Natural killer cell treated with Interleukin-12 subunit alpha and Interleukin-12 subunit beta and Interleukin-15 and Interleukin-18, amount 100 ng/mL, for 72 hours (primary cell): ENCODE measurements around the gene PLA2G1B. TPM values are rescaled to one million over a fixed set of nuclear protein-coding genes. Genes with fewer than 3 reads are reported as not detected.
A peak's percentile ranks its signal among the peaks of the same experiment; 100 is the strongest.

Experiments used
- ATAC-seq, 2 donors: fragments of 150-1000 bp; cut with Tn5 transposase in 1 of 2; sonication (Bioruptor Pico), chemical (Tn5 transposase) in 1 of 2; 2 replicates each; pipeline ENCODE4 v1.10.0; 2021
- DNase-seq: peaks from one replicate; pipeline ENCODE4 v3.0.0; 2022; ENCODE audit warnings: low spot score
- H3K27ac Mint-ChIP-seq, 2 donors: 1 replicate in 1 of 2; 2 replicates in 1 of 2; pipeline ENCODE4 v1.8.0; 2022; ENCODE audit warnings: mixed read lengths in 2 of 2, mild to moderate bottlenecking in 1 of 2, moderate library complexity in 1 of 2
- H3K27me3 Mint-ChIP-seq, 2 donors: 1 replicate in 1 of 2; 2 replicates in 1 of 2; pipeline ENCODE4 v1.8.0; 2022; ENCODE audit warnings: mixed read lengths in 2 of 2
- H3K36me3 Mint-ChIP-seq: one replicate; pipeline ENCODE4 v1.8.0; 2022; ENCODE audit warnings: mixed read lengths
- H3K4me1 Mint-ChIP-seq, 2 donors: 1 replicate in 1 of 2; 2 replicates in 1 of 2; pipeline ENCODE4 v1.8.0; 2022; ENCODE audit warnings: low read depth in 2 of 2, mixed read lengths in 2 of 2, mild to moderate bottlenecking in 1 of 2
- H3K4me3 Mint-ChIP-seq: one replicate; pipeline ENCODE4 v1.8.0; 2022; ENCODE audit warnings: mixed read lengths
- H3K9me3 Mint-ChIP-seq: 2 replicates; pipeline ENCODE4 v1.8.0; 2022; ENCODE audit warnings: mixed read lengths
- total RNA-seq, 2 donors: library from RNA; stranded (reverse); gene quantifications; one replicate each; pipeline ENCODE4 v1.2.3, GENCODE V29; 2022

PLA2G1B gene
- total RNA-seq, 2 donors from 2014 or later = not detected

DNA sequence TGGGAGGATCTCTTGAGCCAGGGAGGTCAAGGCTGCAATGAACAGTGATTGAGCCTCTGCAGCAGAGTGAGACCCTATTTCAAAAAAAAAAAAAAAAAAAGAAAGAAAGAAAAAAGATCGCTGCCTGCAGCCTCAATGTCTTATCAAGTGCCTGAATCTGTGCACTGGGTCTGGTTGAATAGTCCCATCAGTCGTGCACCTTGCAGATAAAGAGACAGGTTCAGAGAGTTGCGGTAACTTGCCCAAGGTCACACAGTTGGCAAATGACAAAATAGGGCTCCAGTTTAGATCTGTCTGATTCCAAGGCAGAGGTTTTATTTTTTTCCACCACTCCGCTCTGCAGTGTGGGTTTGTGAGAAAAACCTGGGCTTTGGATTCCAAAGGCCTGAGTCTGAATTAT, 649 bp upstream of the PLA2G1B start:
- peak; percentile 3 for DNase-seq
- Mint-ChIP-seq H3K36me3 (no peaks in the 10 kb centered on the region), H3K9me3 (no peaks in the 10 kb centered on the region), H3K4me1 (peaks cover 9 to 11% of the 10 kb centered on the region in 2 donors), H3K27ac (no peak overlapping the region), H3K27me3 (no peaks in the 10 kb centered on the region), H3K4me3 (no peak overlapping the region)
- ATAC-seq = no peak

DNA sequence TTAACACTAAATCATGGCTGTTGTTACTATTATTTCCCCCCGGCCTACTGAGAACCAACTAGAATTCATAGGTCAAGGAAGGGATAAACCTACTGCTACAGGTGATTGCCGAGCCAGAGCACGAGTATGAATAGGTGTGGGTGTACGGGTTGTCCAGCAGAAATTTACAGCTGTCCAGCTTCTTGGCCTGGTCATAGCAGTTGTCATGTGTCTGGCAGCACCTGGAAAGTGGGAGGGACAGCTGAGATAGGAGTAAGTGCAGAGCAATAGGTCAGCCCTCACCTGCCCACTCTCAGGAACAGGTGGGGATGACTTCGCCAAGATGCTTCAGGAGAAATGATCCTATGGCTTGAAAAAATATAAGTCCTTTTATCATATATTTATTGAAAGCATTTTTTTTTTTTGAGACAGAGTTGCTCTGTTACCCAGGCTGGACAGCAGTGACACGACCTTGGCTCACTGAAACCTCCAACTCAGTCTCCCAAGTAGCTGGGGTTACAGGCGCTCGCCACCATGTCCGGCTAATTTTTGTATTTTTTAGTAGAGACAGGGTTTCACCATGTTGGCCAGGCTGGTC, 2.6 kb downstream of the PLA2G1B start:
- H3K27me3 Mint-ChIP-seq = no peaks in the 10 kb centered on the region
- H3K27ac Mint-ChIP-seq = no peak overlapping the region
- H3K9me3 Mint-ChIP-seq = no peaks in the 10 kb centered on the region
- ATAC-seq (no peak), DNase-seq (no peak)
- no peaks in the 10 kb centered on the region for H3K36me3 Mint-ChIP-seq
- peaks cover 9 to 11% of the 10 kb centered on the region in 2 donors for H3K4me1 Mint-ChIP-seq
- H3K4me3 Mint-ChIP-seq = no peak overlapping the region

DNA sequence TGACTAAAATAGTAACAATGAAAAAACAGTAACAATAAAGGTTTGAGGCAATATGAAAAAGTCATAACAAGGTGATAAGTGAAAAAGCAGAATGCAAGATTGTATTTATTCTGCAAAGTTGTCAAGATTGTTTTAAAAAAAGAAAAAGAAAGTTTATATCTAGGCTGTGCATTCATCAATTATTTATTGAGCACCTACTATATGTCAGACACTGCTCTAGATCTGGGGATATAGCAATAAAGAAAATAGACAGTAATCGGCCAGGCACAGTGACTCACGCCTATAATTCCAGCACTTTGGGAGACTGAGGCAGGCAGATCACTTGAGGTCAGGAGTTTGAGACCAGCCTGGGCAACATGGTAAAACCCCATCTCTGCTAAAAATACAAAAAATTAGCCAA, 3.8 kb downstream of the PLA2G1B start:
- Mint-ChIP-seq H3K4me3 (no peak overlapping the region), H3K4me1 (peaks cover 9 to 11% of the 10 kb centered on the region in 2 donors), H3K9me3 (no peaks in the 10 kb centered on the region), H3K27me3 (no peaks in the 10 kb centered on the region), H3K27ac (no peak overlapping the region), H3K36me3 (no peaks in the 10 kb centered on the region)
- DNase-seq (no peak), ATAC-seq (no peak)

DNA sequence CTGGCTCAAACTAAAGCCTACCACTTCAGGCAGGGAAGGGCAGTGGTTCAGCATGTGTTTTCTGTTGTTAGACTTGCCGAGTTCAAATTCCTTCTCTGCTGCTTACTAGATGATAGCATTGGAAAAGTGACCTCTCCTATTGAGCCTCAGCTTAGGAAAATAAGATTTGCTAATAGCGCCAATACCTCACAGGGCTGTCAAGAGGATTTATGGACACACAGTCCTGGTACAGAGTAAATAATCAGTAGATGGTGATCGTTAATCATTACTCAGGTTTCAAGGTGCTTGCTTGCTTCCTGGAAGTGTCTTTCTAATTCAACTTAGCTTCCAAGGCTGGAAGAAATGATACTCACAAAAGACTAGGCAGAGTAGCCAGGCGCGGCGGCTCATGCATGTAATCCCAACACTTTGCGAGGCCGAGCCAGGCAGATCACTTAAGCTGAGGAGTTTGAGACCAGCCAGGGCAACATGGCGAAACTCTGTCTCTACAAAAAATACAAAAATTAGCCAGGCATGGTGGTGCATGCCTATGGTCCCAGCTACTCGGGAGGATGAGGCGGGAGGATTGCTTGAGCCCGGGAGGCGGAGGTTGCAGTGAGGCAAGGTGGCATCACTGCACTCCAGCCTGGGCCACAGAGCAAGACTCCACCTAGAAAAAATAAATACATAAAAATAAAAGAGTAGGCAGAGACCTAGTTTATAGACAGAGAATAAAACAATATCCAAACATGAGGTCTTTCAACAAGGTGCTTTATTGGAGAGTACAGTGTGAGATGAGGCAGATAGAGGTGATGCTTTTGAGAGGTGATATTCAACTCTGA, 6.0 kb downstream of the PLA2G1B start:
- no peaks in the 10 kb centered on the region for H3K27me3 Mint-ChIP-seq
- DNase-seq (no peak), ATAC-seq (no peak)
- no peak overlapping the region for H3K27ac Mint-ChIP-seq
- peaks cover 20 to 26% of the 10 kb centered on the region in 2 donors for H3K4me1 Mint-ChIP-seq
- no peak overlapping the region for H3K4me3 Mint-ChIP-seq
- no peaks in the 10 kb centered on the region for H3K9me3 Mint-ChIP-seq
- H3K36me3 Mint-ChIP-seq = no peaks in the 10 kb centered on the region

DNA sequence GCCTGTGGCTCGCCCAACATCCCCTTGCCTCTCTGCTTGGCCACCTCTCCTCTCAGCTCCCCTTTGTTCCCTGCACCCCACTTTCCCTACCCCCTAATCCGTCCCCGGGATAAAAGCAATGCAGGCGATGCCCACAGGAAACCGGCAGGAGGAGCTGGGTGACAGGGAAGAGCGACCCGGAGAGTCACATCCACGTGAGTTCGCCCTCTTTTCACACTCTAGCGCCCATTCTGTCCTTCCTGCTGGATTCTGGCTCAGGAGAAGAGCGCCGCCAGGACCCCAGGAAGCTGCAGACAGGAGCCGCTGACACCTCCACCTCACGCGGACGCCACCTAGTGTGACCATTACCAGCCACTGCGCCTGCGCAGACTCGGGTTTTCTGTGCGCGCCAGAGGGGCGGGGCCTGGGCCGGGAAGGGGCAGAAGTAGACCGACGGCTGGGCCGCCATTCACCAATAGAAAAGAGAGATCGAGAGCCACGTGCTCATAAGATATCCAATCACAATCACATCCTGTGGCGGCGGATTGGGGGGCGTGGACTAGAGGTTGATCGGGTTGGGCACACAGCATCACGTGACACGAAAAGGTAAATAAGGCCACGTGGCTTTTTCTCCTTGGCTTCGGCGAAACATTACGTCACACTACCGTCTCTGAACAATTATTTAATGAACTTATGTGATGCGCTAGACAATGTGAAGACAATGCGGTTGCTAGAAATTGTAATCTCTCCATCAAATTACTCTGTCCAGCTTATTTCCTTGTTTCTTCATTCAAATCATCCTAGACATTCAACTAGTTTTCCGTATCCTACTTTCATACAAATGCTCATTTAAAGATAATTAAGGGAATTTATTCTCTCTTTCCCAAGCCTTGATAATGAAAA, 10.1 kb downstream of the PLA2G1B start:
- Mint-ChIP-seq H3K4me1 (peaks cover 15 to 16% of the 10 kb centered on the region in 2 donors), H3K27ac (peak overlapping the region; percentile 90 to 97), H3K36me3 (no peaks in the 10 kb centered on the region), H3K4me3 (peak overlapping the region; percentile 94), H3K27me3 (no peaks in the 10 kb centered on the region), H3K9me3 (no peaks in the 10 kb centered on the region)
- DNase-seq (peak; percentile 100), ATAC-seq (peak; percentile 100)

DNA sequence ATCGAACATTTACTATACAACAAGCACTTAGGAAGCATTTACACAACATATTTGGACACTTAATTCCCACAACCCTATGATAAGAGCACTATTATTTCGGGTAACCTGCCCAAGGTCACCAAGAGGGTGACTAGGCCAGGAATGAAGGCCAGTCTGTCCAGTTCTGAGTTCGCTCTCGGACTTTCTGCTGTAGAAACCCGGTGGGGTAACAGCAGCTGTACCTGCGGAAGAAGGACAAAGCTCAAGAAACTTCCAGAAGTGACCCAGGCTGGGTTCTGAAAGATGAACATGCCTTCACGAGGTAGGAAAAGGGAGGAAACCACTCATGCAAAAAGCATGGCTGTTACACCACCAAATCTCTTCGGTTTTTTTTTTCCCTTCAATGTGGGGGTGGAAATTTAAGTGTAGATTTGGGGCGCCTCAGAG, 10.8 kb downstream of the PLA2G1B start:
- Mint-ChIP-seq H3K27ac (peak overlapping the region; percentile 90 to 97), H3K9me3 (no peaks in the 10 kb centered on the region), H3K4me3 (peak overlapping the region; percentile 94), H3K27me3 (no peaks in the 10 kb centered on the region), H3K4me1 (peaks cover 15 to 16% of the 10 kb centered on the region in 2 donors), H3K36me3 (no peaks in the 10 kb centered on the region)
- DNase-seq (no peak), ATAC-seq (no peak)

DNA sequence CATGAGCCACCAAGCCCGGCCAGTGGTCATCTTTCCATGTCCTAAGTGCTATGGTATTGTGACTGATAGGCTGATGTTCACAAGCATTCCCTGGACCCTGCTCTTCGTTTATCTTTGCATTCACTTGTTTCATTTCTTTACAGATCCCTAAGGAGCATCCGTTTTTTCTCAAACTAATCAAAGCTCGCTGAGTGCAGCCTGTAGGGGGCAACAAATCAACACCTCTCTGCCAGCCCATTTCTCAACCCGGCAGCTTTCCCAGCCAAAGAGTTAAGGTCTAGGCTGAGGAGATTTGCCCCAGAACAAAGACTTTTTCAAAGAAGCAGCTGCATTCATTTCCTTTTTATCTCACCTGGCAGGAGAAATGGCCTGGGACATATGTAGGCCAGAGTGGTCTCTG, 13.4 kb downstream of the PLA2G1B start:
- ATAC-seq (no peak), DNase-seq (no peak)
- H3K4me1 Mint-ChIP-seq = peaks cover 15 to 16% of the 10 kb centered on the region in 2 donors
- no peak overlapping the region for H3K4me3 Mint-ChIP-seq
- H3K9me3 Mint-ChIP-seq = no peaks in the 10 kb centered on the region
- H3K36me3 Mint-ChIP-seq = no peaks in the 10 kb centered on the region
- no peaks in the 10 kb centered on the region for H3K27me3 Mint-ChIP-seq
- no peak overlapping the region for H3K27ac Mint-ChIP-seq

DNA sequence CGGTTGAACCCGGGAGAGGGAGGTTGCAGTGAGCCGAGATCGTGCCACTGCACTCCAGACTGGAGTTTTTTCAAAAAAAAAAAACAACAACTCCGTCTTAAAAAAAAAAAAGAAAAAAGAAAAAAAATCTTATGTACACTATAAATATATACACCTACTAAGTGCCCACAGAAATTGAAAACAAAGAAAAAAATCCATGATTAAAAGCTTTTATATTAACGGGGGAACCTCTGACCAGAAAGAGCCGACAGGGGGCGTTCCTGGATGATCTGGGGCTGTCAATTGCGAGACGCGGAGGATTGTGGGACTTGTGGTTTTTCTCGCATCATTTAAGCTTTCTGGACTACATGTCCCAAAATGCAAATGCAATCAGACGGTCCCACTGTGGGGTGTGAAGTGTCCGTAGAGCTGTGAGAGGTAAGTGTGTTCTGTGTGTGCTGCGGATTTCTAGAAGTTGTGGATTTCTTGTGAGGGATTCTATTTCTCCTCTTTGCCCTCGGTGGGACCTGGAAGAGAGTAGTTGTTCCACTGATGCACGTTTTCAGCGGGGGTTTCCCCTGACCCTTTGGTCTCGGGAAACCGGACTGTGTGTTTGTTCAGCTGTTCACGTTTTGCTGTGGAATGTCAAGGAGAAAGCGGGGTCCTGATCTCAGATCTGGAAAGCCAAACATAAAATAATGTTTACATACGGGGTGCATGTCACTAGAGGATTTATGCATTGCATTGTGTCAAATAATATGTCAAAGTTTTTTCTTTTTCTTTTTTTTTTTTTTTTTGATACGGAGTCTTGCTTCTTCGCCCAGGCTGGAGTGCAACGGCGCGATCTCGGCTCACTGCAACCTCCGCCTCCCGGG, 25.4 kb downstream of the PLA2G1B start, which contains the start of gene SIRT4:
SIRT4 (plus strand) TSS at position 360 of the 854 bp plus-strand sequence. CDS start 1,241 bp downstream, outside the sequence.
- peak within 1 kb of the TSS; percentile 57 to 85 for H3K27ac Mint-ChIP-seq
- H3K4me1 Mint-ChIP-seq = peaks cover 6 to 10% of the 10 kb centered on the region in 2 donors
- DNase-seq = peak; percentile 91
- H3K9me3 Mint-ChIP-seq = no peaks in the 10 kb centered on the region
- H3K4me3 Mint-ChIP-seq = peak within 1 kb of the TSS; percentile 96
- H3K27me3 Mint-ChIP-seq = no peaks in the 10 kb centered on the region
- H3K36me3 Mint-ChIP-seq = no peaks in the 10 kb centered on the region
- ATAC-seq = peak; percentile 99 to 100

DNA sequence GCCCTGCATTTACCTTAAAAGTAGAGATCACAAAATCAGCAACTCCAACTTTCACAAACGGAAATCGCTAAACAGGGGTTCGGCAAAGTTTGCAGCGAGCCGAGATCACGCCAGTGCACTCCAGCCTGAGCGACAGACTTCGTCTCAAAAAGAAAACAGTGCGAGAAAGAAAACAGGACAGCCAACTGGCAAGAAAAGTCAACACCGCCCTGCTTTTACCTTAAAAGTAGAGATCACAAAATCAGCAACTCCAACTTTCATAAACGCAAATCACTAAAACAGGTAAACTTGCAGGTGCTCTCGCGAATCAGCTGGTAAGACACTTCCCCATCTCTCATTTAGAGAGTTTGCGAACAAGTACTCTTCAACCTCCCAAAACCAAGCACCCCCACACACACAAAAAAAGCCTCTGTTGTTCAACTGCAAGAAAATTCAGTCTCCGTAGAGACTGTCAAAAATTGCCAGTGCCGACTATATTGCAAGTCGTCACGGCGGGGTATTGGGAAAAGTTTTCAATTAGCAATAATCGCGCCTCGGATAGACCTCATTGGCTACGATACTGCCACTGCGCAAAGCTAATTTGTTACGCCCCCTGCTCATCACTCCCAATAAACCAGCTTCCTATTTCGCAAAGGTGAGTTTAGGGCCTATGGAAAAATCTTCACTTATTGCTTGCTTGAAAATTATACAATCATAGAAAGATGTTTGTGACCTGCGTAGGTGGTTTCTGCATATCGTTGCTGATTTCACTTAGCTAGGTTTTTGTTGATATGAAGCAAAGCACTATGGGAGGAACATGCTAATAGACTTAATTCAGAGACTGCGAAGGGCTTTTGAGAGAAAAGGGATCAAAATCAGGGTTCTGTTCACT, 34.7 kb downstream of the PLA2G1B start, which contains the start of gene RNU4-1:
RNU4-1 (minus strand) TSS at position 577 of the 871 bp plus-strand sequence.
- no peaks in the 10 kb centered on the region for H3K36me3 Mint-ChIP-seq
- H3K27ac Mint-ChIP-seq = no peak within 1 kb of the TSS
- no peaks in the 10 kb centered on the region for H3K27me3 Mint-ChIP-seq
- H3K4me1 Mint-ChIP-seq = peaks cover 5 to 7% of the 10 kb centered on the region in 2 donors
- H3K9me3 Mint-ChIP-seq = no peaks in the 10 kb centered on the region
- no peak within 1 kb of the TSS for H3K4me3 Mint-ChIP-seq
- DNase-seq = peak; percentile 77
- ATAC-seq = peak; percentile 59 to 71

DNA sequence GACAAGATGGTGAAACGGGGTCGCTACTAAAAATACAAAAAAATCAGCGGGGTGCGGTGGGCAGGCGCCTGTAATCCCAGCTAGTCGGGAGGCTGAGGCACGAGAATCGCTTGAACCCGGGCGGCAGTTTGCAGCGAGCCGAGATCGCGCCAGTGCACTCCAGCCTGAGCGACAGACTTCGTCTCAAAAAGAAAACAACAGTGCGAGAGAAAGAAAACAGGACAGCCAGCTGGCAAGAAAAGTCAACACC, 35.2 kb downstream of the PLA2G1B start:
- no peak overlapping the region for H3K27ac Mint-ChIP-seq
- no peak overlapping the region for H3K4me3 Mint-ChIP-seq
- no peaks in the 10 kb centered on the region for H3K9me3 Mint-ChIP-seq
- DNase-seq = no peak
- ATAC-seq = peak; percentile 4 to 39
- H3K27me3 Mint-ChIP-seq = no peaks in the 10 kb centered on the region
- H3K4me1 Mint-ChIP-seq = peaks cover 5 to 7% of the 10 kb centered on the region in 2 donors
- no peaks in the 10 kb centered on the region for H3K36me3 Mint-ChIP-seq

DNA sequence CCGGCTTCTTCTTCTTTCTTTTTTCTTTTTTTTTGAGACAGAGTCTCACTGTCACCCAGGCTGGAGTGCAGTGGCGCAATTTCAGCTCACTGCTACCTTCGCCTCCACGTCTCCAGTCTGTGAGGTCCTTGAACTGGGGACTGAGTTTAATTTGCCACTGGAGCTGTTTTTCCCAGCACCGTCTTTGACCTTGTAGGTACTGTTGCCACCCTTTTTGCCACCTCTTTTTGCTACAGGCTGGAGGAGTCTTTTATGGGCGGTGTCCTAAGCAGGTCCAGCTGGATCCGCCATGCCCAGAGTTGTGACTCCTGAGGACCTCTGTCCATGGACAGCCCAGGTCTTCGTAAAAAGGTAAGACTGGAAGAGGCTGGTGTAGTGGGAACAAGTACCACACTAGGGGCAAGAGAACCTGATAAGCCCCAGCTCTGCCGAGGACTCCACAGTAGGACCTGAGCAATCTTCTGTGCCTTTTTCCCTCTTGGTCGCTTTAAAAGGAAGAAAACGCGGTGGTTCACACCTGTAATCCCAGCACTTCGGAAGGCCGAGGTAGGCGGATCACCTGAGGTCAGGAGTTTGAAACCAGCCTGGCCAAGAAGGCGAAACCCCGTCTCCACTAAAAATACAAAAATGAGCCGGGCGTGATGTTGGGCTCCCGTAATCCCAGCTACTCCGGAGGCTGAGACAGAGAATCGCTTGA, 36.8 kb downstream of the PLA2G1B start:
- ATAC-seq = peak; percentile 3 to 63
- H3K4me3 Mint-ChIP-seq = no peak overlapping the region
- no peaks in the 10 kb centered on the region for H3K36me3 Mint-ChIP-seq
- no peaks in the 10 kb centered on the region for H3K9me3 Mint-ChIP-seq
- H3K4me1 Mint-ChIP-seq = peaks cover 7 to 8% of the 10 kb centered on the region in 2 donors
- DNase-seq = peak; percentile 82
- no peak overlapping the region for H3K27ac Mint-ChIP-seq
- no peaks in the 10 kb centered on the region for H3K27me3 Mint-ChIP-seq

DNA sequence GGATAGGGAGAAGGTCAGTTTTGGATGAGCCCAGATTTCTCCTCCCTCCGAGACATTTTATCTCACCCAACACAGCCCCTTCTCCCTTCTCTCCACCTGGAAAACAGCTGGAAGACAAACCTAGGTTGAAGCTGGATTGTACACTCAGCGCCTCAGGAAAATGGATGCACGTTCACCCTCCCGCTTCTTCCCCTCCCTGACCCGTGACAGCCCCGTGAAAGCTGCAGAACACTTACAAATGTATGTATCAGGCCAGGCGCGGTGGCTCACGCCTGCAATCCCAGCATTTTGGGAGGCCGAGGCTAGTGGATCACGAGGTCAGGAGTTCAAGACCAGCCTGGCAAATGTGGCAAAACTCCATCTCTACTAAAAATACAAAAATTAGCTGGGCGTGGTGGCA, 40.1 kb downstream of the PLA2G1B start:
- DNase-seq (no peak), ATAC-seq (no peak)
- no peaks in the 10 kb centered on the region for H3K27me3 Mint-ChIP-seq
- no peak overlapping the region for H3K4me3 Mint-ChIP-seq
- no peak overlapping the region for H3K27ac Mint-ChIP-seq
- H3K9me3 Mint-ChIP-seq = no peaks in the 10 kb centered on the region
- no peaks in the 10 kb centered on the region for H3K36me3 Mint-ChIP-seq
- peaks cover 7 to 8% of the 10 kb centered on the region in 2 donors for H3K4me1 Mint-ChIP-seq
